SHP77 (cell line): ENCODE measurements around the gene FAM107A.

Experiments
- DNase-seq, 2 experiments: peaks; one replicate each; lab custom pipeline; 2025; lab: John Stamatoyannopoulos, UW

FAM107A gene

GRCh38 chr3:58518291-58518789 lies 58.9 kb downstream of the FAM107A start:
- DNase-seq, result no peak

GRCh38 chr3:58514405-58514804 lies 62.8 kb downstream of the FAM107A start:
- no peak for DNase-seq
